Upper lobe of left lung (tissue), 4 donors: ENCODE measurements around the gene CDK7.

ENCODE experiments used
- CTCF ChIP-seq, 6 experiments: fragments of 450-650 bp in 4 of 6; fragments of 200-600 bp in 2 of 6; sonication (generic) in 2 of 6; IDR thresholded peaks; one replicate each; pipeline ENCODE4 v1.5.1; 2016 to 2019; ENCODE audit warnings: antibody characterized with exemption in 6 of 6
- POLR2A ChIP-seq, 4 donors: fragments of 450-650 bp; IDR thresholded peaks; one replicate each; pipeline ENCODE4 v1.5.1; 2016 to 2017; ENCODE audit warnings: antibody characterized with exemption in 4 of 4, mild to moderate bottlenecking in 2 of 4
- POLR2AphosphoS5 ChIP-seq, 2 donors: sonication (generic); formaldehyde crosslinking; IDR thresholded peaks; one replicate each; pipeline ENCODE4 v1.5.1; 2017; ENCODE audit warnings: antibody characterized with exemption in 2 of 2

- TF ChIP-seq CTCF (IDR thresholded peaks at IDR 0.05) (no peak), POLR2AphosphoS5 (IDR thresholded peaks at IDR 0.05) (no peak), POLR2A (IDR thresholded peaks at IDR 0.05) (no peak)
These were observed 21.0 kb upstream of the CDK7 start for GRCh38 chr5:69213513-69214215.
